Breast epithelium (tissue), 4 donors: Measurements from ENCODE around the gene MGAT4A. TPM values are rescaled to one million over a fixed set of nuclear protein-coding genes. Genes with fewer than 3 reads are reported as not detected.
"Not testable (repeated sequence)": the region's sequence is repeated elsewhere in the genome, so short reads cannot be mapped to it uniquely, and the experiment has no call there.

Experiments used
- DNase-seq, 2 donors: peaks; one replicate each; pipeline ENCODE4 v3.0.0-alpha.2; 2019; ENCODE audit warnings: low spot score in 2 of 2
- H3K27ac ChIP-seq, 2 donors: fragments of 200-600 bp; sonication (generic) in 1 of 2; one replicate each; pipeline ENCODE4 v1.5.1; 2016 to 2019; ENCODE audit warnings: mild to moderate bottlenecking in 1 of 2
- H3K27me3 ChIP-seq, 2 donors: fragments of 200-600 bp; sonication (generic) in 1 of 2; one replicate each; pipeline versions ENCODE4 v1.5.1 to v1.6.0; 2017 to 2019; ENCODE audit warnings: control low read depth in 1 of 2, mild to moderate bottlenecking in 1 of 2
- H3K36me3 ChIP-seq: fragments of 200-600 bp; one replicate; pipeline ENCODE4 v1.5.1; 2019
- H3K4me1 ChIP-seq, 2 donors: fragments of 200-600 bp; sonication (generic); one replicate each; pipeline ENCODE4 v1.5.1; 2016 to 2019; ENCODE audit warnings: control low read depth in 1 of 2
- H3K4me3 ChIP-seq, 3 donors: fragments of 200-600 bp; sonication (generic); 1 replicate in 2 of 3; 2 replicates in 1 of 3; pipeline ENCODE4 v1.5.1; 2016 to 2019; ENCODE audit warnings: mild to moderate bottlenecking in 3 of 3, moderate library complexity in 2 of 3
- H3K9me3 ChIP-seq, 2 donors: fragments of 200-600 bp; sonication (generic) in 1 of 2; one replicate each; pipeline ENCODE4 v1.5.1; 2016 to 2019; ENCODE audit warnings: control low read depth in 1 of 2
- POLR2A ChIP-seq: fragments of 450-650 bp; IDR thresholded peaks from one replicate; pipeline ENCODE4 v1.6.1; 2016; ENCODE audit warnings: antibody characterized with exemption, mild to moderate bottlenecking, moderate library complexity
- POLR2AphosphoS5 ChIP-seq, 3 donors: sonication (generic); formaldehyde crosslinking; IDR thresholded peaks; one replicate each; pipeline ENCODE4 v1.6.1; 2017; ENCODE audit warnings: antibody characterized with exemption in 3 of 3
- intact Hi-C: fragments of 100-400 bp; cut with DNase I; formaldehyde crosslinking; loops from one replicate; pipeline ENCODE4 v1.15.1; 2023; ENCODE audit warnings: low total_unique reads
- total RNA-seq, 3 donors: library from RNA; depleted of rRNA; stranded (reverse); fragments of >200 nt; gene quantifications; one replicate each; pipeline ENCODE4 v1.1.0, GENCODE V29; 2016
- TF ChIP-seq, protein P1 (sequence below), 3 donors: fragments of 450-650 bp; IDR thresholded peaks; one replicate each; pipeline ENCODE4 v1.5.1; 2016 to 2017; ENCODE audit warnings: antibody characterized with exemption in 3 of 3, mild to moderate bottlenecking in 3 of 3, moderate library complexity in 3 of 3

The MGAT4A gene
- total RNA-seq, 3 donors from 2014 or later = 28.6 to 41.1 (median 34.4) TPM

DNA sequence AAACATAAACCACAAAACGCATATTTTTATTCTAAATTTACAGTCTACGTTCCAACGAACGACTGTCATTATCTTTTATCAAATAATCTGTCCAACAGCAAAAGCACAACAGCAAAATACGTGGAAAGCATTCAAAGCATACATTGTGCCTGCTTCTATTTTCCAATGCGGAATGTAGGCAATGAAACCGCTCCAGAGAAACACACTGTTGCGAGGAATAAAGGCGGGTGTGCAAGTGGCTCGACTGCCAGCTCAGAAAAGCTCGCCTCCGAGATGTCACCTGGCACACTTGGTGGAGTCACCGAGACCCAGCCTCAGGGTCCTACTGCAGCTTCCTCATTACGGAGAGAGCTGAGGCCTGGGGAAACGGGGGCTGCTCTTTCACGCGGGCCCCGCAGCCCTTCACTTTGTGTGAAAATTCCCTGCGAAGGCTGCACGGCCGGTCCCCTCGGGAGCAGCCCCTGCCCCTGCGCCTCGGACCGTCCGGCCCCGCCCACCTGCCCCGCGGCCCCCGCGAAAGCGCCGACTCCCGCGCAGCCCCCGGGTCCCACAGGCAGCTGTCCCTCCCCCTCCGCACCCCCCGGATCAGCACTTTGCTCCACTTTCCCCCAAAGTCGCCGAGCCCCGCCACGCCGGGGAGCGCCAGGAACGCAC, 752 bp downstream of the MGAT4A start:
- H3K4me3 ChIP-seq = peak overlapping the region; percentile 79 to 98 (median 86)
- H3K36me3 ChIP-seq = no peaks in the 10 kb centered on the region
- H3K27me3 ChIP-seq = no peaks in the 10 kb centered on the region
- peak overlapping the region; percentile 80 to 90 for H3K27ac ChIP-seq
- H3K9me3 ChIP-seq = no peaks in the 10 kb centered on the region
- peak; percentile 54 to 71 for DNase-seq
- H3K4me1 ChIP-seq = peaks cover 2 to 5% of the 10 kb centered on the region in 2 donors
- TF ChIP-seq POLR2AphosphoS5 (IDR thresholded peaks at IDR 0.05) = no peak
- TF ChIP-seq POLR2A = no peak
- TF ChIP-seq, protein P1, sequence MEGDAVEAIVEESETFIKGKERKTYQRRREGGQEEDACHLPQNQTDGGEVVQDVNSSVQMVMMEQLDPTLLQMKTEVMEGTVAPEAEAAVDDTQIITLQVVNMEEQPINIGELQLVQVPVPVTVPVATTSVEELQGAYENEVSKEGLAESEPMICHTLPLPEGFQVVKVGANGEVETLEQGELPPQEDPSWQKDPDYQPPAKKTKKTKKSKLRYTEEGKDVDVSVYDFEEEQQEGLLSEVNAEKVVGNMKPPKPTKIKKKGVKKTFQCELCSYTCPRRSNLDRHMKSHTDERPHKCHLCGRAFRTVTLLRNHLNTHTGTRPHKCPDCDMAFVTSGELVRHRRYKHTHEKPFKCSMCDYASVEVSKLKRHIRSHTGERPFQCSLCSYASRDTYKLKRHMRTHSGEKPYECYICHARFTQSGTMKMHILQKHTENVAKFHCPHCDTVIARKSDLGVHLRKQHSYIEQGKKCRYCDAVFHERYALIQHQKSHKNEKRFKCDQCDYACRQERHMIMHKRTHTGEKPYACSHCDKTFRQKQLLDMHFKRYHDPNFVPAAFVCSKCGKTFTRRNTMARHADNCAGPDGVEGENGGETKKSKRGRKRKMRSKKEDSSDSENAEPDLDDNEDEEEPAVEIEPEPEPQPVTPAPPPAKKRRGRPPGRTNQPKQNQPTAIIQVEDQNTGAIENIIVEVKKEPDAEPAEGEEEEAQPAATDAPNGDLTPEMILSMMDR (IDR thresholded peaks at IDR 0.05) = no peak
- intact Hi-C loops = no loop called here

DNA sequence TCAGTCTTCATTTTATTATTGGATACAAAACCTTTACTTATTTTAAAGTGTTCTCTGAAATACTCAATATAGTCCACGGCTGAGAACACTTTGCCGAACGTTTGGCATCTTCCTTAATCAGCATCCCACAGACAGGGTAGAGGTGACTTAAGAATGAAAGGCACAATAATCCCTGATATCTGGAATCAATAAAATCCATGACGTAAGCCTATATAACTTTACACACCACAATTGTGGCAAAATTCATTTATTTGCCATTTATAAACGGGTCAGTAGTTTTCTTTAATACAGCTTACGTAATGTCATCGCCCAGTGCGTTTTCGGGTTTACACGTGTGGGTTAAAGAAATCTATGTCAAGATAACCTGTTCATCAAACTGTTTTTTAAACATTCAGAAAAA, 1.3 kb downstream of the MGAT4A start:
- intact Hi-C loops = no loop called here
- no peaks in the 10 kb centered on the region for H3K9me3 ChIP-seq
- peak overlapping the region; percentile 80 to 90 for H3K27ac ChIP-seq
- peak overlapping the region; percentile 79 to 98 (median 86) for H3K4me3 ChIP-seq
- TF ChIP-seq POLR2AphosphoS5 (IDR thresholded peaks at IDR 0.05) (no peak), POLR2A (no peak)
- TF ChIP-seq, protein P1 (IDR thresholded peaks at IDR 0.05) = no peak
- H3K27me3 ChIP-seq = no peaks in the 10 kb centered on the region
- H3K36me3 ChIP-seq = no peaks in the 10 kb centered on the region
- peaks cover 2 to 5% of the 10 kb centered on the region in 2 donors for H3K4me1 ChIP-seq
- no peak for DNase-seq

DNA sequence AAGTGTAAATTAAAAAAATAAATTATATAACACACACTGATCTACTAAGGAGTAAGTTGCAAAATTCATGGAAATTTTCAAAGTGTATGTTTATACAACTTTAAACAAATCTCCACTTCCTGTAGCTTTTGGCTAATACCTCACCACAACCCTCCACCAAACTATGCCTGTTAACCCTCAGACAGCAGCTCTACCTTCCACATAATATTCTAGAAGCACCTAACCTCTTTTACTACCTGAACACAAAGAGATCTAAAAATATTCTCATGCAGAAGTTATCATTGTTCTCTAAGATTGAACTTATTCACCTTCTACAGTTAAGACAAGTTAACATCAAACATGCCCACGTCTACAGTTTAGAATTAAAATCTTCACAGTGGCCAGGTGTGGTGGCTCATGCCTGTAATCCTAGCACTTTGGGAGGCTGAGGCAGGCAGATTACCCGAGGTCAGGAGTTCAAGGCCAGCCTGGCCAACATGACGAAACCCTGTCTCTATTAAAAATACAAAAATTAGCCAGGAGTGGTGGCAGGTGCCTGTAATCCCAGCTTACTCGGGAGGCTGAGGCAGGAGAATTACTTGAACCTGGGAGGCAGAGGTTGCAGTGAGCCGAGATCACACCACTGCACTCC, 2.7 kb downstream of the MGAT4A start:
- H3K4me1 ChIP-seq, intact Hi-C loops, H3K27me3 ChIP-seq, DNase-seq, H3K9me3 ChIP-seq, H3K4me3 ChIP-seq, H3K36me3 ChIP-seq: not testable (repeated sequence)
- peak overlapping the region in 1 of 2 donors; percentile 13 for H3K27ac ChIP-seq

DNA sequence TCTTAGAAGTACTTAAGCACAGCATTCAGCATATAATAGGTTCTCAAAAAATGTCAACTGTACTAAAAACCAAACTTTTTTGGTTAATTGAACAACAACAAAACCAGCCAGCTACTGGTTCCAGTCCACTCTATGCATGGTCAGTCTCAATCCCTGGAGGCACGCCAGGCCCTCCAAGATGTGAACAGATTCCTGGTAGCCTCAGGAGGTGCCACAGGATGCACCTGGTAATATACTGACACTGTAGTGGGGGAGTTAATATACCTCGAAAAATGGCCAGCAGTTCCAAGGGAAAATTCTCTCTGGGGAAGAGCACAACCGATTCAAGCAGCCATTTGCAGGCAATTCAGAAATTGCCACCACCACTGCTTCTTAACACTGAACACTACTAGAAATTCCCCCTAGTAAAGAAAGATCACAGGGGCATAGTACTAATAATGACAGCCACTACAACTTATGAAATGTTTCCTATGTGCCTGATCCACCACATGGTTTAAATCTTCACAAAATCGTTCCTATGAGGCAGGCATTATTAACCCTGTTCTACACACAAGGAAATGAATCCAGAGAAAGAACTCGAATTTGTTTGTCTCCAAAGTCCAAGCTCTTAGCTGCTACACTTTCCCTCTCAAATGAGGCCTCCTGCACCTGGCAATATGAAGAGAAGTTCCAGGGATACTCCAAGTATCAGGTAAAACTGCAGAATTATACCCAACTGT, 3.4 kb downstream of the MGAT4A start:
- Histone ChIP-seq H3K4me3 (no peak overlapping the region), H3K36me3 (no peaks in the 10 kb centered on the region), H3K27me3 (no peaks in the 10 kb centered on the region), H3K9me3 (no peaks in the 10 kb centered on the region), H3K4me1 (peaks cover 2 to 5% of the 10 kb centered on the region in 2 donors), H3K27ac (peak overlapping the region; percentile 27 to 30)
- DNase-seq = no peak
- intact Hi-C loops = no loop called here
- no peak for TF ChIP-seq POLR2A
- TF ChIP-seq, protein P1 (IDR thresholded peaks at IDR 0.05) = no peak
- TF ChIP-seq POLR2AphosphoS5 (IDR thresholded peaks at IDR 0.05) = no peak

DNA sequence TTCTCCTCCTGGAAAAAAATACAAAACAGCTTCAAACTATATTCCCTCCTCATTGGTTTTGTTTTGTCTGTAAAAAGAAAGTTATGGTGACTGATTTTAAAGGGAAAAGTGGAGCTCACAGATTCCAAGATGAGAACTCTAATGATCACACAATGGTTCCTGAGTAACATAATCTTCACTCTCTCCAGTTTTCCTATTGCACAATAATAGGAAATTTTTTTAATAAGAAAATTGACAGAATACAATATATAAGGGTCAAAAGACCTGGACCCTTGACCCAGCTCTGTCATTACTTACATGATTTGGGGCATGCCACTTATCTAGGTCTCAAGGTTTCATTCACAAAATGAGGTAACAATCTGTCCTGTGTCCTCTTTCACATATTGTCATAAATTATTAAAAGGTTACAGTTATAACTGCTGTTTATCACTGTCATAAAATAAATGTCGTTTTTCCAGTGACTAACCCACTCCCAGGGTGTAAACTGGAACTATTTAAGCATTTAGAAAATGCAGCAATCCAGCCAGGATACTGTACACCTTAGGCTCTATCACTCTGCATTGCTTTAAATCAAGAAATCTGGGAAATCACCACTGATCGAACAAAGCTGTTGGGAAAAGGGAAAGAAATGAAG, 4.1 kb downstream of the MGAT4A start:
- DNase-seq = no peak
- Histone ChIP-seq H3K9me3 (no peaks in the 10 kb centered on the region), H3K27ac (peak overlapping the region; percentile 27 to 30), H3K4me3 (no peak overlapping the region), H3K4me1 (peaks cover 2 to 5% of the 10 kb centered on the region in 2 donors), H3K27me3 (no peaks in the 10 kb centered on the region), H3K36me3 (no peaks in the 10 kb centered on the region)
- no peak for TF ChIP-seq POLR2AphosphoS5 (IDR thresholded peaks at IDR 0.05)
- TF ChIP-seq, protein P1 (IDR thresholded peaks at IDR 0.05) = no peak
- TF ChIP-seq POLR2A = no peak
- intact Hi-C loops = no loop called here
